Measurements from ENCODE around the gene ZSCAN5C.
"Not testable (repeated sequence)": the region's sequence is repeated elsewhere in the genome, so short reads cannot be mapped to it uniquely, and the experiment has no call there.

Gene ZSCAN5C

DNA sequence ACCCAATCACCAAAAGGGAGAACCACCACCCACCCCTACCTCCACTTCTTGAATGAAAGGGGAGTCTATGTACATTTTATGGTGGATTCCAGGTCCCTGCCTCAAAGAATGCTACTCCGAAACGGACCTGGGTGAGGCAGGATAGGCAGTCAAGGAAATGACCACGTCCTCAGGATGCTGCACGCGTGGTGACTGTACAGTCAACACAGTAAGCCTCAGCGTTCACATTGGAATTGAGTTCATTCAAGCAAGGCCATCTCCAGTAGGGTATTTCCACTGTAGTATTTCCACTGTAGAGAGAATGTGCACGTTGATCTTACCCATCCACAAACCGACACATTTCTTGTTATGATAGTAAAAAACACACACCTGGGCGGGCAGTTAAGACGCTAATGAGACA, 16.9 kb downstream of the ZSCAN5C start:
- H3K4me3 ChIP-seq (ENCODE audit: low read depth, low read length), result no peak overlapping the region
- TF ChIP-seq, protein P1, sequence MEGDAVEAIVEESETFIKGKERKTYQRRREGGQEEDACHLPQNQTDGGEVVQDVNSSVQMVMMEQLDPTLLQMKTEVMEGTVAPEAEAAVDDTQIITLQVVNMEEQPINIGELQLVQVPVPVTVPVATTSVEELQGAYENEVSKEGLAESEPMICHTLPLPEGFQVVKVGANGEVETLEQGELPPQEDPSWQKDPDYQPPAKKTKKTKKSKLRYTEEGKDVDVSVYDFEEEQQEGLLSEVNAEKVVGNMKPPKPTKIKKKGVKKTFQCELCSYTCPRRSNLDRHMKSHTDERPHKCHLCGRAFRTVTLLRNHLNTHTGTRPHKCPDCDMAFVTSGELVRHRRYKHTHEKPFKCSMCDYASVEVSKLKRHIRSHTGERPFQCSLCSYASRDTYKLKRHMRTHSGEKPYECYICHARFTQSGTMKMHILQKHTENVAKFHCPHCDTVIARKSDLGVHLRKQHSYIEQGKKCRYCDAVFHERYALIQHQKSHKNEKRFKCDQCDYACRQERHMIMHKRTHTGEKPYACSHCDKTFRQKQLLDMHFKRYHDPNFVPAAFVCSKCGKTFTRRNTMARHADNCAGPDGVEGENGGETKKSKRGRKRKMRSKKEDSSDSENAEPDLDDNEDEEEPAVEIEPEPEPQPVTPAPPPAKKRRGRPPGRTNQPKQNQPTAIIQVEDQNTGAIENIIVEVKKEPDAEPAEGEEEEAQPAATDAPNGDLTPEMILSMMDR (IDR thresholded peaks at IDR 0.05; ENCODE audit: borderline replicate concordance, insufficient read depth, low read depth, low read length), result no peak

DNA sequence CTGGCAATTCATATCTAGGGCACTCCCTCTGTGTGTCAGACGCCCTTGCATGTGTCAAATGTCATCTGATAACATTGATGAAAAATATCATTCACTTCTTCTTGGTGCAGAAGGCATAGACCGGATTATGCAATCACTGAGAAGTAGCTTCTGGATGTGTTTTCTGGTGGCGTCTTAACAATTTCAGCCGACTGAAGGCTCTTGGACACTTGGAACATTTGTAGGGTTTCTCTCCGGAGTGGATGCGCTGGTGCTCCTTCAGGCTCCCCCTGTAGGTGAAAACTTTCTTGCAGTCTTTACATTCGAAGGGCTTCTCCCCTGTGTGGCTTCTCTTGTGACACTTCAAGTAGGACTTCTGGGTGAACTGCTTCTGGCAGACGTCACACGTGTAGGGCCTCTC, 19.4 kb downstream of the ZSCAN5C start:
- H3K4me3 ChIP-seq (ENCODE audit: low read depth, low read length), result not testable (repeated sequence)

DNA sequence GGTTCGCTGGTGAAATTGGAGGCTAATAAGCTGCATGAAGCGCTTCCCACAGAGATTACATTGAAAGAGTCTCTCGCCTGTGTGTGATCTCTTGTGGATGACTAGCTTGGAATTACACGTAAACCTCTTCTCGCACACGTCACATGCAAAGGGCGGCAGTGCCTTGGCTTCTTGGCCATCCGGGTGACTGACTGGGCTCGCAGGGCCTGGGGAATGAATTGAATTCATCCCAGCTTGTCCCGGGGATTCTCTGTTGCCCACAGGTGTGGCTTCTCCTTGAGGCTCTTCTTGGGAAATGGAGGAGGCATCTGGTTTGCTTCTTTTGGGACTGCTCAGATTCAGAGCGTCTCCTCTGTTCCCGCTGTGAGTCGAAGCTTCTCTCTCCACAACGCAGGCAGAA, 19.8 kb downstream of the ZSCAN5C start:
- TF ChIP-seq, protein P1 (IDR thresholded peaks at IDR 0.05; ENCODE audit: borderline replicate concordance, insufficient read depth, low read depth, low read length), result no peak
- H3K4me3 ChIP-seq (ENCODE audit: low read depth, low read length), result no peak overlapping the region

- TF ChIP-seq, protein P1 (IDR thresholded peaks at IDR 0.05; ENCODE audit: borderline replicate concordance, insufficient read depth, low read depth, low read length), result no peak
- H3K4me3 ChIP-seq (ENCODE audit: low read depth, low read length), result no peak overlapping the region
These were observed 20.8 kb downstream of the ZSCAN5C start for GRCh38 chr19:56222901-56223300.

DNA sequence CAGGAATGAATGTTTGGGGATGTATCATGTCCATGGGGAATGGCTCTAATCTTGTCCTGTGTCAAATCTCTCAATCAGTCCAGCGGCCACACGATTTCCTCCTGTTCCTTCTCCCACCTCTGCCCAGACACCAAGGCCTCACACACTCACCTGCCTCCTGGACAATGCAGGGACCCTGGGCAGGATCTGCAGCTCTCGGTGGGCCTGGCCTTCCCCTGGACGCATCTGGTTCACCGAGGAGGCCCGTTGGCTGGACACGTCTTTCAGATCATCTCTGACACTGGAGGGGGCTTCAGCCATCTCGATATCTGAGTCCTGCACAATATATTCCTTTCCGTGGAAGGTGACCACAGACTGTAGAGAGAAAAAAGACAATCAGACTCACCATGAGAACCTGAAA, 21.4 kb downstream of the ZSCAN5C start:
- no peak overlapping the region for H3K4me3 ChIP-seq (ENCODE audit: low read depth, low read length)
- TF ChIP-seq, protein P1 (IDR thresholded peaks at IDR 0.05; ENCODE audit: borderline replicate concordance, insufficient read depth, low read depth, low read length), result no peak

DNA sequence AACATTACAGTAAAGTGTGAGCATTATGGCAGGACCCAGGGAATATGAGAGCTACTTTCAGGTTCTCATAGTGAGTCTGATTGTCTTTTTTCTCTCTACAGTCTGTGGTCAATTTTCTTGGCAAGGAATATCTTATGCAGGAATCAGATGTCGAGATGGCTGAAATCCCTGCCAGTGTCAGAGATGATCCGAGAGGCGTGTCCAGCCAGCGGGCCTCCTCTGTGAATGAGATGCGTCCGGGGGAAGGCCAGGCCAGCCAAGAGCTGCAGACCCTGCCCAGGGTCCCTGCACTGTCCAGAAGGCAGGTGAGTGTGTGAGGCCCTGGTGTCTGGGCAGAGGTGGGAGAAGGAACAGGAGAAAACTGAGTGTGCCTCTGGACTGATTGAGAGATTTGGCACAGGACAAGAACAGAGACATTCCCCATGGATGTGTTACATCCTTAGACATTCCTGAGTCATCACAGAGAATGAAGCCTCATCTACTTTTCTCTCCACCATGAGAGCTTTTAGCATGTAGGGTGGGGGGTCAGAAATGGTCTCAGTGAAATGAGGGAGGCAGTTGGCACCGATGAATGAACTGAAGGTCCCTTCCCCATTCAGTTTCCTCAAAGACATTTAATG, 43.2 kb downstream of the ZSCAN5C start:
- TF ChIP-seq, protein P1 (IDR thresholded peaks at IDR 0.05; ENCODE audit: borderline replicate concordance, insufficient read depth, low read depth, low read length), result no peak
- H3K4me3 ChIP-seq (ENCODE audit: low read depth, low read length), result no peak overlapping the region

DNA sequence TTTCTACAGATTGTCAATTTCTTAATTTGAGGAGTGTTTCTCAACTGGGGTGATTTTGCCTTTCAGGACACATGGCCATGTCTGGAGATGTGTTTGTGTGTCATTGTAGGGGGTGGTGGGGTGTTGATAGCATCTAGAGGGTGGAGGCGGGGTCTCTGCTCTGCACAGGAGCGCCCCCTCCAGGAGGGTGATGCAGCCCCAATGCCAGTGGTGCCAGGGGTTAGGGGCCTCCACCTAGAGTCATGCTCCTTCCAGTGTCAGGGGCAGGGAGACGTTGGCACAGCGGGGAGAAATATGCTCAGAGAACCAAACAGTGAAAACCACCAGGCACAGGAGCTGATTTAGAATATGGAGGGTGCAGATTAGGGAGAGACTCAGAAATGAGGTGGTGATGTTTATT, 43.7 kb downstream of the ZSCAN5C start:
- not testable (repeated sequence) for H3K4me3 ChIP-seq (ENCODE audit: low read depth, low read length)

GRCh38 chr19:56248736-56249338, 46.8 kb downstream of the ZSCAN5C start:
- H3K4me3 ChIP-seq (ENCODE audit: low read depth, low read length), result not testable (repeated sequence)

All from GM12875 (cell line).